G401.6 (cell line): ENCODE measurements around the gene KNSTRN.

Experiments used
- FAIRE-seq: peaks from 2 replicates; lab custom pipeline; 2012; peaks lifted over from hg19 to GRCh38; lab: Jason Lieb, UNC

Gene KNSTRN

GRCh38 chr15:40382580-40383456 is at the start of gene KNSTRN:
Gene KNSTRN, plus strand, starts transcription at chr15:40382721. Its CDS starts 115 bp downstream, at chr15:40382836.
- FAIRE-seq: peak; percentile 96

- no peak for FAIRE-seq
Measured at GRCh38 chr15:40333922-40334492, 48.5 kb upstream of the KNSTRN start.

- FAIRE-seq: no peak
Measured at GRCh38 chr15:40334541-40334940, 48.0 kb upstream of the KNSTRN start.

- FAIRE-seq: no peak
Measured at GRCh38 chr15:40334941-40335795, 47.4 kb upstream of the KNSTRN start.

GRCh38 chr15:40335938-40336743 is 46.4 kb upstream of the KNSTRN start:
- no peak for FAIRE-seq

GRCh38 chr15:40336744-40337122 is 45.8 kb upstream of the KNSTRN start:
- peak; percentile 28 for FAIRE-seq

- no peak for FAIRE-seq
Measured at GRCh38 chr15:40337597-40337996, 44.9 kb upstream of the KNSTRN start.

GRCh38 chr15:40338041-40338657 is 44.4 kb upstream of the KNSTRN start:
- peak; percentile 89 for FAIRE-seq

GRCh38 chr15:40338921-40339620 is 43.5 kb upstream of the KNSTRN start:
- no peak for FAIRE-seq

- no peak for FAIRE-seq
Measured at GRCh38 chr15:40339621-40339945, 42.9 kb upstream of the KNSTRN start.

GRCh38 chr15:40340038-40340739 is 42.3 kb upstream of the KNSTRN start:
- no peak for FAIRE-seq

- FAIRE-seq: no peak
Measured at GRCh38 chr15:40340740-40341400, 41.7 kb upstream of the KNSTRN start, which contains the start of gene CCDC9B. Gene CCDC9B, minus strand, starts transcription at chr15:40340939. Its CDS starts 120 bp downstream, at chr15:40340819.

GRCh38 chr15:40342416-40343320 is 39.9 kb upstream of the KNSTRN start:
- FAIRE-seq: no peak

- FAIRE-seq: no peak
Measured at GRCh38 chr15:40343512-40343911, 39.0 kb upstream of the KNSTRN start.

- no peak for FAIRE-seq
Measured at GRCh38 chr15:40344217-40344616, 38.3 kb upstream of the KNSTRN start.

- peak; percentile 41 for FAIRE-seq
Measured at GRCh38 chr15:40344631-40345120, 37.8 kb upstream of the KNSTRN start.

GRCh38 chr15:40345225-40345866 is 37.2 kb upstream of the KNSTRN start:
- no peak for FAIRE-seq
